NCI-H2081 treated with DMSO at 0.1 percent for 48 hours (cell line): ENCODE results near the gene GPR108.

Experiments used
- DNase-seq: peaks from one replicate; lab custom pipeline; 2025; lab: John Stamatoyannopoulos, UW

The GPR108 gene

GRCh38 chr19:6707011-6707657 is 30.2 kb downstream of the GPR108 start:
- DNase-seq = no peak

GRCh38 chr19:6706633-6706958 is 30.8 kb downstream of the GPR108 start:
- DNase-seq = no peak

GRCh38 chr19:6705931-6706632 is 31.3 kb downstream of the GPR108 start:
- DNase-seq = no peak

GRCh38 chr19:6700586-6701316 is 36.6 kb downstream of the GPR108 start:
- DNase-seq = no peak

- no peak for DNase-seq
These were observed 37.4 kb downstream of the GPR108 start for GRCh38 chr19:6699935-6700334.

GRCh38 chr19:6697291-6697690 is 40.1 kb downstream of the GPR108 start:
- no peak for DNase-seq

DNA sequence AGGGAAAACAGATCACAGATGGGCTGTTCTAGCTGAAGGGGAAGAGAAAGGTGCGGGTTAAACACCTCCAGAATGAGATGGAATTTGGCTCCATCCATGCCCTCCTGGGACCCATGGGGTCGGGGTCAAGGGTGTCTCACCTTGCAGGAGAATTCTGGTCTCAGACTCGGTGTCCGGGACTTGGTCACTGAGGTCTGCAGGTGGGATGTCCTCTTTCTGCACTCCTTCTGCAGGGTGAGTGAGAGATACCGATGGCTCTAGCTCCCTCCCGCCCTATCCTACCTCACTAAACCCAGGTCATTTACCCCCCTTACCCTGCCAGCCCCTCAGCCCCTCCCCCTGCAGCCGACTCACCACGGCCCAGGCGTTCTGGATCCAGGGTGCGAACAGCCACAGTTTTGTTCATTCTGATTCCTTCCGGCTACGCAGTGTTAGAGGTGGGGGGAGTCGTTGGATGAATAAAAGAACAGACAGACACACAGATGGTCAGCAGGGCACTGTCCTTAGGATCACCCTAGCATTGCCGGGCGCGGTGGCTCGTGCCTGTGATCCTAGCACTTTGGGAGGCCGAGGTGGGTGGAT is 41.0 kb downstream of the GPR108 start:
- no peak for DNase-seq

DNA sequence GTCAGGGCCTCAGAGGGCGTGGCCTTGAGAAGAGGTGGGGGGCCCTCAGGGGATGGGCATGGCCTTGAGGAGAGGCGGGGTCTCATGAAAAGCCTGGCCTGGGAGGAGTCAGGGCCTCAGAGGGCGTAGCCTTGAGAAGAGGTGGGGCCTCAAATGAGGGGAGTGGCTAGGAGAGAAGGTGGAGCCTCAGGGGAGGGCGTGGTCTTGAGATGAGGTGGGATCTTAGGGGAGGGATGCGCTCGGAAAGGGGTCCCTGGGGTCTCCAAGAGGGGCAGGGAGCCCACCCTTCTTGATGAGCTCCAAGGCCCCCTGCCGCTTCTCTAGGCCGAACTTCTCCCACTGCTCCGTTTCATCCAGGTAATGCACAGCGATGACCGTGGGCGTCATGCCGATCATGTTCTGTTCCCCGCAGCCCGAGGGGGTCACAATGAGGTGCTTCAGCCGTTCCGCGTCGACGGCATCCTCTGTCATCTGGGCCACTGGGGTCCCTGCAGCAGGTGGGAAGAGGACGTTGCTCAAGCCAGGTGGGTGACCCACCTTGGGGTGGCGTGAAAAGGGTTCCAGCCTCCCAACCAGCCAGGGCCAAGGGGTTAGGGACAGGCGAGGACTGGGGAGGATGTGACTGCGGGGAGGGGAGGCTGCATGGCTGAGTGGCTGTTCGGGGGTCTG is 43.1 kb downstream of the GPR108 start:
- no peak for DNase-seq

GRCh38 chr19:6693681-6694080 is 43.7 kb downstream of the GPR108 start:
- no peak for DNase-seq

DNA sequence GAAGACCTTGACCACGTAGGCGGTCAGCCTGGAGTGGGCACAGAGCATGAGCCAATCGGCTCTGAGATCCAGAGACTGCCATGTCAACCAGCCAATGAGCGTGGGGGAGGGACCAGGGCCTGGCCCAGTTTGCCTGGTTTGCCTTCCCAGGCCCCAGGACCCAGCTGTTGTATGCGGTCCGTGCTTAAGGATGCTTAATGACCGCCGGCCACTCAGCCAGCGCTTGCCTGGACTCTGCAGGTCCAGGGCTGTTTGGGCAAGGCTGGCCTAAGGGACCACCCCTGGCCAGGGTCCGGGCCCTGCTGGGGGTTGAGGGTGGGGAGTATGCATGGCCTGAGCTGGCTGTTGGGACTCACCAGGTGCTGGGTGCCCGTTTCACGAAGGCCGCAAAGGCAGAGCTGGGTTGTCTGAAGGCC is 44.3 kb downstream of the GPR108 start:
- no peak for DNase-seq

DNA sequence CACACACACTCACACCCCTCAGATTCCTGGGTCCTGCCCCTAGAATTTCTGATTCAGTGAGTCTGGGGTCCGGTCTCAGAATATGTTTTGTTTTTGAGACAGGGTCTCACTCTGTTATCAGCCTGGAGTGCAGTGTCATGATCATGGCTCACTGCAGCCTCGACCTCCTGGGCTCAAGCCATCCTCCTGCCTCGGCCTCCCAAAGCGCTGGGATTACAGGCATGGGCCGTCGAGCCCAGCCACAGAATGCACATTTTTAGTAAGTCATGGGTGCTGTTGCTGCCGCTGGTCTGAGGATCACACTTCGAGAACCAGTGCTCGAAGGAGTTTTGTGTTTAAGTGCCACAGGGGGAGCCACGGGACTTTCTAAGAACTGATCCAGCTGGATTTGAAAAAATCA is 45.4 kb downstream of the GPR108 start:
- no peak for DNase-seq

DNA sequence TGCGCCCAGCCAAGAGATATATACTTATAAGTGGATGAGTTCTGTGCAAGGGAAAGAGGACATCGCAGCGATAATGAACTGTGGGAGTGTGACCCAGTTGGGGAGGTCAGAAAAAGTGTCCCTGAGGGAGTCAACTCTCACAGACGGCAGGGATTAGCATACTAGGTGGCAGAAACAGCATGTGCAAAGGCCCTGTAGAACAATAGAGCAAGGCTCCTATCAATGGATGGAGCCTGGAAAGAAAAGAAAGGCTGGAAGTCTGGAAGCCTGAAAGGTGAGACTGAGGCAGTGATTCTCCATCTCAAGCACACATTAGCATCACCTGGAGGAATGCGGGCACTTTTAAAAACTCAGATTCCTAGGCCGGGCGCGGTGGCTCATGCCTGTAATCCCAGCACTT is 46.0 kb downstream of the GPR108 start:
- no peak for DNase-seq

DNA sequence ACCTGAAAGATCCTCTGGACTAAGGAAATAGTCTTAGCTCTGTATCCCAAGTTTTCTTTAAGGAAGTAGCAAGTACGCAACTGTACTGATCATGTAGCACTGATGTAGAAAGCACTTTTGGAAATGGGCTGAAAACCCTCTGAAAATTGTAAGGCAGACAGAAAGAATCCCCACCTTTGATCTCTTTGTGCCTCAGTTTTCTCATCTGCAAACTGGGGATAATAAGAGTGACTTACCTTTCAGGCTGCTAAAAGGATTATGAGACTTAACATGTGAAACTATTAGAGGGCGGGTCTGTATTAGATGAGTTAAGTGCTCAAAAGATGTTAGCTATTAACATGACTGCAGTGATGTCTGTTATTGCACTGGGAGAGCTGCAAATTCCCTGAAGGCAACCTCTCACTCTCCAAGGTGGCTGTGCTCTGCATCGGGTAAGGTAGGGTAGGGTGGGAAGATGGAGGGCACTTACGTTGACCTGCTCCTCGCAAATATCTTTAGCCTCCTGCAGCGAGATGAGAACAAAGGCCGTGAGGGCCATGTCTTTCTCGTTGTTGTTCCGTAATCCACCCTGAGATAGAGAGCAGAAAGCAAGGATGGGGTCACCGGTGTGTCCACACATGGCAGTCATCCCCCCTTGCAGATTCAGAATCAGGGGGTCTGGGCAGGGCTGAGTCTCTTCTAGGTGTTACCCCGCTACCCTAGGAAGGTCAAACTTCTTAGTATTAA is 47.1 kb downstream of the GPR108 start:
- no peak for DNase-seq

- DNase-seq = no peak
These were observed 50.3 kb downstream of the GPR108 start for GRCh38 chr19:6687114-6687513.

- no peak for DNase-seq
These were observed 50.8 kb downstream of the GPR108 start for GRCh38 chr19:6686628-6686975.

- DNase-seq = no peak
These were observed 51.3 kb downstream of the GPR108 start for GRCh38 chr19:6685962-6686627.

GRCh38 chr19:6685482-6685881 is 51.9 kb downstream of the GPR108 start:
- no peak for DNase-seq

GRCh38 chr19:6683971-6684370 is 53.4 kb downstream of the GPR108 start:
- DNase-seq = no peak

- no peak for DNase-seq
These were observed 54.7 kb downstream of the GPR108 start for GRCh38 chr19:6682607-6683128.

GRCh38 chr19:6680141-6680540 is 57.2 kb downstream of the GPR108 start:
- no peak for DNase-seq
